ENCODE results near the gene PCDHA6. TPM values are rescaled to one million over a fixed set of nuclear protein-coding genes. Genes with fewer than 3 reads are reported as not detected.

PCDHA6 gene
- polyA plus RNA-seq, 1 of the 3 experiments (the other 2 are of a cell fraction): 0.02 TPM

DNA sequence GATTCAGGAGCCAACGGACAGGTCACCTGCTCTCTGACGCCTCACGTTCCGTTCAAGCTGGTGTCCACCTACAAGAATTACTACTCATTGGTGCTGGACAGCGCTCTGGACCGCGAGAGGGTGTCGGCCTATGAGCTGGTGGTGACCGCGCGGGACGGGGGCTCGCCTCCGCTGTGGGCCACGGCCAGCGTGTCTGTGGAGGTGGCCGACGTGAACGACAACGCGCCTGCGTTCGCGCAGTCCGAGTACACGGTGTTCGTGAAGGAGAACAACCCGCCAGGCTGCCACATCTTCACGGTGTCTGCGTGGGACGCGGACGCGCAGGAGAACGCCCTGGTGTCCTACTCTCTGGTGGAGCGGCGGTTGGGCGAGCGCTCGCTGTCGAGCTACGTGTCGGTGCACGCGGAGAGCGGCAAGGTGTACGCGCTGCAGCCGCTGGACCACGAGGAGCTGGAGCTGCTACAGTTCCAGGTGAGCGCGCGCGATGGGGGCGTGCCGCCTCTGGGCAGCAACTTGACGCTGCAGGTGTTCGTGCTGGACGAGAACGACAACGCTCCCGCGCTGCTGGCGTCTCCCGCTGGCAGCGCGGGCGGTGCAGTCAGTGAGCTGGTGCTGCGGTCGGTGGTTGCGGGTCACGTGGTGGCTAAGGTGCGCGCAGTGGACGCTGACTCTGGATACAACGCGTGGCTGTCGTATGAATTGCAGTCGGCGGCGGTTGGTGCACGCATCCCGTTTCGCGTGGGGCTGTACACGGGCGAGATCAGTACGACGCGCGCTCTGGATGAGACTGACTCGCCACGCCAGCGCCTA, 29.6 kb downstream of the PCDHA6 start:
- Histone ChIP-seq H3K9me3 (no peaks in the 10 kb centered on the region), H3K27ac (ENCODE audit: low read depth in 2 of 2, low read length in 1 of 2) (no peak overlapping the region), H3K79me2 (ENCODE audit: insufficient read depth) (no peaks in the 10 kb centered on the region), H3K36me3 (replicated peaks in 1 of 2; ENCODE audit: control insufficient read depth in 1 of 2, insufficient read depth in 2 of 2, low read length in 1 of 2) (no peaks in the 10 kb centered on the region), H3K4me3 (ENCODE audit: low read depth in 2 of 2, low read length in 1 of 2) (no peak overlapping the region), H3K4me2 (no peak overlapping the region), H3K4me1 (ENCODE audit: control insufficient read depth in 1 of 2, insufficient read depth in 2 of 2, low read depth in 1 of 2, low read length in 1 of 2) (no peaks in the 10 kb centered on the region), H3K9ac (no peak overlapping the region), H3K9me2 (no peaks in the 10 kb centered on the region), H4K20me1 (ENCODE audit: insufficient read depth) (no peaks in the 10 kb centered on the region), H2AFZ (ENCODE audit: low read depth) (no peak overlapping the region), H3F3A (replicated peaks; ENCODE audit: insufficient read depth) (no peaks in the 10 kb centered on the region), H3K27me3 (ENCODE audit: insufficient read depth) (no peaks in the 10 kb centered on the region)
- no peak for DNase-seq
- CTCF ChIA-PET: interaction anchor here (2.4 to 9.2 kb wide), 2 partner anchors 16 to 183 kb away, joined by 10 to 132 read pairs; partner anchors contain the start of gene PCDHA8
- POLR2A ChIA-PET: no interaction called here
- TF ChIP-seq POLR2AphosphoS5 (IDR thresholded peaks at IDR 0.05; ENCODE audit: low read depth, low read length) (no peak), REST (IDR thresholded peaks at IDR 0.05; ENCODE audit: low read depth, low read length) (no peak), GABPA (IDR thresholded peaks at IDR 0.05; ENCODE audit: low read depth) (no peak), NFIC (IDR thresholded peaks at IDR 0.05; ENCODE audit: borderline replicate concordance) (no peak), NRF1 (IDR thresholded peaks at IDR 0.05; ENCODE audit: low read depth, low read length) (no peak), MEF2A (IDR thresholded peaks at IDR 0.05; ENCODE audit: borderline replicate concordance, low read depth) (no peak), CHD2 (IDR thresholded peaks at IDR 0.05; ENCODE audit: low read length, partially characterized antibody) (no peak), EP300 (IDR thresholded peaks at IDR 0.05; ENCODE audit: borderline replicate concordance in 1 of 2, low read depth in 1 of 2, low read length in 1 of 2) (no peak), RAD21 (IDR thresholded peaks at IDR 0.05; ENCODE audit: low read length) (no peak), EZH2phosphoT487 (IDR thresholded peaks at IDR 0.05; ENCODE audit: borderline replicate concordance, low read depth) (no peak), JUND (IDR thresholded peaks at IDR 0.05) (no peak), ZBTB33 (IDR thresholded peaks at IDR 0.05; ENCODE audit: borderline replicate concordance, low read depth) (no peak), MXI1 (IDR thresholded peaks at IDR 0.05; ENCODE audit: low read depth, low read length) (no peak), RCOR1 (IDR thresholded peaks at IDR 0.05; ENCODE audit: low read length) (no peak), RFX5 (IDR thresholded peaks at IDR 0.05; ENCODE audit: low read length) (no peak), FOXM1 (IDR thresholded peaks at IDR 0.05; ENCODE audit: low read depth) (no peak)
- TF ChIP-seq, protein P1, sequence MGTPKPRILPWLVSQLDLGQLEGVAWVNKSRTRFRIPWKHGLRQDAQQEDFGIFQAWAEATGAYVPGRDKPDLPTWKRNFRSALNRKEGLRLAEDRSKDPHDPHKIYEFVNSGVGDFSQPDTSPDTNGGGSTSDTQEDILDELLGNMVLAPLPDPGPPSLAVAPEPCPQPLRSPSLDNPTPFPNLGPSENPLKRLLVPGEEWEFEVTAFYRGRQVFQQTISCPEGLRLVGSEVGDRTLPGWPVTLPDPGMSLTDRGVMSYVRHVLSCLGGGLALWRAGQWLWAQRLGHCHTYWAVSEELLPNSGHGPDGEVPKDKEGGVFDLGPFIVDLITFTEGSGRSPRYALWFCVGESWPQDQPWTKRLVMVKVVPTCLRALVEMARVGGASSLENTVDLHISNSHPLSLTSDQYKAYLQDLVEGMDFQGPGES (IDR thresholded peaks at IDR 0.05; ENCODE audit: low read depth, low read length): no peak
- TF ChIP-seq, protein P2, sequence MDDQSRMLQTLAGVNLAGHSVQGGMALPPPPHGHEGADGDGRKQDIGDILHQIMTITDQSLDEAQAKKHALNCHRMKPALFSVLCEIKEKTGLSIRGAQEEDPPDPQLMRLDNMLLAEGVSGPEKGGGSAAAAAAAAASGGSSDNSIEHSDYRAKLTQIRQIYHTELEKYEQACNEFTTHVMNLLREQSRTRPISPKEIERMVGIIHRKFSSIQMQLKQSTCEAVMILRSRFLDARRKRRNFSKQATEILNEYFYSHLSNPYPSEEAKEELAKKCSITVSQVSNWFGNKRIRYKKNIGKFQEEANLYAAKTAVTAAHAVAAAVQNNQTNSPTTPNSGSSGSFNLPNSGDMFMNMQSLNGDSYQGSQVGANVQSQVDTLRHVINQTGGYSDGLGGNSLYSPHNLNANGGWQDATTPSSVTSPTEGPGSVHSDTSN (IDR thresholded peaks at IDR 0.05): no peak
- 94% methylated on average over 29 of the region's 94 CpGs for WGBS (ENCODE audit: low lambda C conversion rate)
